GM21526 (cell line): ENCODE data around the gene TMEM72.
A peak's percentile ranks its signal among the peaks of the same experiment; 100 is the strongest.

Experiments
- ATAC-seq: cut with Tn5 transposase; IDR thresholded peaks from one replicate; pipeline ENCODE4 v1.9.1; 2021; ENCODE audit warnings: moderate library complexity; ENCODE audit not compliant: unreplicated experiment, low FRiP score

The TMEM72 gene

DNA sequence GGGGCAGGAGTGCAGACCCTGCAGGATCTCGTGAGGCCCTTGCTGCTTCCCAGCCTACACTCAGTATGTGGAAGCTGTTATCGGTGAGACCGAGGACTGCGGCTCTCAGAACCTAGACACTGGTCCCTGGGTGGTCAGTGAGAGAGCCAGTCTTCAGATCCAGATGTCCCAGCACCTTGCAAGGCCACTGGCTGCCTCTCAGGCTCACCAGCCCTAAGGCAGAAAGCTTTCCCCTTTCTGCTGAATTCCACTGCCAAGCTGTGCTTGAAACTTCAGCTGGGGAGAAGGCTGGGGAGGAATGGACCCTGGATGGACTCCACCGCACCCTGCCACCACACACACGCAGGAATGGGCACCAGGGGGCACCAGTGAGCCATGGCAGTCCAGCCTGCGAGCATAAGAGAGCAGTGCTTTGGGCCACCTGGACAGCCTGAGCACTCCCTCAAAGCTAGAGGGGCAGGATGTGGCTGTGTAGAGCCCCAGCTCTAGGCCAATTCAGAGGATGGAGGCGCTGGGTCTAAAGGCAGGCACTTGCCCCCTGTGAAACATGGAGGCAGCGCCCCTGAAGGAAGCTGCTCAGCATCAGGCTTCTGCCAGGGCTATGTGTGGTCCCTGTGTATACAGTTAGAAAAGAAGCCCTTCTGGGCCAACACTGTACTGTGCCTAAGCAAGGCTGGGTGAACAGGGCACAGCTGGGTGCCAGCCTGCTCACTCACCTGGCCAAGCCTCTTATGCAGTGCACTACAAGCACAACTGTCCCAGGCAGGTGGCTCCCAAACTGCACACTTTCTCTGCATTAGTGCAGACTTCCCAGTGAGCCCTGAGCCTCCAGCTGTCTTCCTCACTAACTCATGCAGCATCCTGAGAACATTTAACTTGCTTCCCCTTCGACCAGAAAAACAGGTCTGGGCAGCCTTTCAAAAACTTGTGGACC, 21.6 kb downstream of the TMEM72 start:
- peak; percentile 89 for ATAC-seq

DNA sequence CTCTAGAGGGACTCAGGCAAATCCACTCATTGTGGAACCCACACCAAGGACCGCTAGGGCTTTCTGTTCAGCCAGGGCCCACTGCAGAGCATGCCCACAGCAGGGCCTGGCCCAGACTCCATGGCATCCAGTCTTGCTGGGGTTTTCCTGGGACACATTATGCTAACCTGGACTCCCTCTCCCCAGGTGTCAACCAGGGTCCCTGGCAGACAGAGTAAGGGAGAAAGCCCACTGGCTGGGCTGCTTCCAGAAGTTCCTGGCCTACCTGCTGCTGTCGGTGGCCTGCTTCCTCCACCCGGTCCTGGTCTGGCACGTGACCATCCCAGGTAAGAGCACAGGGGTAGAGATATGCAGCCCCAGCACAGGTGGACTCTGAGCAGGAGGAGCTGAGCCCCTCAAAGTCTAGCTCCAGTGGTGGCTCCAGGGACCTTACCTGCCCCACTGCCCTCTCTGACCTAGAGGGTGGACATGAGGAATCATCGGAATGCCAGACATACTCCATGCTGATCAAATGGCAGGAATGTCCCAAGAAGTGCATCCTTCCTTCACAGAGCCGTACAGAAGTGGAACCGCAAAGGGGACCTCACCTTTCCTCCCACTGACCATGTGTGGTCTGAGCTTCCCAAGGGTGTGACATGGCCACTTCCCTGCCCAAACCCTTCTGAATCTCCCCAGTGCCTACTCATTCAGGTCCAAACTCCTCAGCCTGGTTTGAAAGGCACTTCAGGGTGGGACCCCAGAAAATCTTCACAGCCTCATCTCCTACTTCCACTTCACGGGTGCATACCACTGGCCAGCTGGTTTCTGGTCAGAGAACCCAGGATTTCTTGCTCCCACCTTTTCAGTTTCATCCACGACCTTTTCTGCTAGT, 22.5 kb downstream of the TMEM72 start:
- ATAC-seq: no peak

DNA sequence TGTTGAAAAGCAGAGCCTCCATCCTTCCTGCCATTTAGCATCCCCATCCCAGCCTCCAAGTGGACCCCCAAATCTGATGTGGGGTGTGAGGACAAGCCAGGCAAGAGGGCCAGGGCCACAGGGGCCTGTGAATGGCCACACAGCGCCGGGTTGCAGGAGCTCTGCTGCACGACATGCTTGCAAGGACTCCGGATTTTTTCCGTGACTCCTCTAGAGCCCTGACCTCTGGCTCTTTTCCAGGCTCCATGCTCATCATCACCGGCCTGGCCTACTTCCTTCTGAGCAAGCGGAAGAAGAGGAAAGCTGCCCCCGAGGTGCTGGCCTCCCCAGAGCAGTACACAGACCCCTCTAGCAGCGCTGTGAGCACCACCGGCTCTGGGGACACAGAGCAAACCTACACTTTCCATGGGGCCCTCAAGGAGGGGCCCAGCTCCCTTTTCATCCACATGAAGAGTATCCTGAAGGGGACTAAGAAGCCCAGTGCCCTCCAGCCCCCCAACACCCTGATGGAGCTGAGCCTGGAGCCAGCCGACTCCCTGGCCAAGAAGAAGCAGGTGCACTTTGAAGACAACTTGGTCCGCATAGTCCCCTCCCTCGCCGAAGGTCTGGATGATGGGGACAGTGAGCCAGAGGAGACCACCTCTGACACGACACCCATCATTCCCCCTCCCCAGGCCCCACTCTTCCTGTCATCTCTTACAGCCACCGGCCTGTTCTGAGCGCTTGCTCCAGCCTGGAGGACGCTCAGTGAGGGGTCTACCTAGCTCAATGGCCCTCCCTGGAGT, 23.5 kb downstream of the TMEM72 start:
- no peak for ATAC-seq

DNA sequence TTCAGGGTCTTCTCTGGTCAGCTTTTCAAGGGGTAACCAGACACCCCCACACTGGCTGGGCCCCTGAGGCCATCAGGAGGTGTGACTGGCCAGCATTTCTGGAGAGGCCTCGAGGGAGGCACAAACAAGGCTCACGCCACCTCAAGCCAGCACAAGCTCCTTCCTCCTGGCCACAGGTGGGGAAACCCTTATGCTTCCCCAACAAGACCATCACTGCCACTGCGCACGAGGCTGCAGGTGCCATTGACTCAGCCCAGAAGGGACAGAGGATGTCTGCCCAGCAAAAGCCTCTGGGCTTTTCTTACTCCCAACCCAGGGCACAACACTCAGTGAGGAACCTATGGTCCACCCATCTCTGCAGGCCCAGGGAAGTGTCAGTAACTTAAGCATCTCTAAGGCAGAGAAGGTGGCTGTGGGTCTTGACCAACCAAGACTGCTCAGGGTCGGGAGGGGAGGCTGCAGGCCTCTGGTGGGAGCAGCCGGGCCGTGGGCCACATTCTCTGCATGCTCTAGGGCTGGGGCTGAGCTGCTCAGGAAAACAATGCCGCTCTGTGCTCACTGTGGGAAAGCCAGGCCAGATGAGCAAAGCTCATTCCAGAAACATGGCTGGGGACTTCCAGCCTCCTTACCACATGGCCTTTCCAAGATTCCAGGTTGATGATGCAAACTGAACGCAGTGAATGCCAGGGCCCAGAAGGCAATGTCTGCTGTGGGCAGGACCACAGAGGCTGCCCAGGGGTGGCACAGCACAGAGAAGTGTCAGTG, 24.2 kb downstream of the TMEM72 start:
- no peak for ATAC-seq

DNA sequence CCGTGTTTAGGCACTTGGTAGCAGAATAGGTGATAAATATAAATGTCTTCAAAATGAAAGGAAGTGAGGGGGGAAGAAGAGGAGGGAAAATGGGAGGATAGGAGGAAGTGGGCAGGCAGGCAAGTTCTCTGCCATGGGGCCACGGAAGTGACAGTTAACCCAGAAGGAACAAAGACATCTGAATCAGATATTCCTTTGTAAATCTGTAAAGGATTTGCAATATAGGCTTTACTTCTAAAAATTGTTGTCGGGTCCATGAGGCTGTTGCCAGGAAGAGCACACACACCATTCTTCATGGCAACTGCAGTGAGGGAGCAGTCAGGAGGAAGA, 24.8 kb downstream of the TMEM72 start:
- no peak for ATAC-seq

DNA sequence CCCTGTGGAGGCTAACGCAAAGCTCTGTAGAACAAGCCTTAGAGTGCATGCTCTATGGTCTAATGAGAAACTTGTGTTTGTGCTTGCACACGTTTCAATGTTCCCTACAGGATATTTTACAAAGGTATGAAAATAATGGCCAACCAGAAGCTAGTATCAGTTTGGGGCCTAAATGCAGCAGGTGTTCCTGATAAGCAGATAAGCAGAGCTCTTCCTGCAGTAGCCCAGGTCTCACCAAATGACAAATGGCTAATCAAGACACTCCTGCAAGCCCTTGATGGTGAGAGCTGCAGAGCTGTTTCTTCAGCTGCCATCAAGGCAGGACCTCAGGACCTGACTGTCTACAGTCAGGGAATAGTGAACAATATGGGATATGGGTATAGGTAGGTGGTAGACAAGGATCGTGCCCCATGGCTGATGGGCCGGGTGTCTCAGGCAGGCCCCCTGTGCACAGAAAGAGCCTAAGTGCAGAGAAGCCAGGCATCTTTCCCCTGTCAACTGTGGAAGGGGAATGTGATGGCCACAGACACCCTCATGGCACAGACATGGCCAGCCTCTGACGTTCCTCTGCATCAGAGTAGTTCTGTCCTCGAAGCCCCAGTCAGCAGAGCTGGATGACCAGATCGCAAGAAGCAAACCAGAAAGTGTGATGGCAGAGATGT, 25.3 kb downstream of the TMEM72 start:
- ATAC-seq: no peak

DNA sequence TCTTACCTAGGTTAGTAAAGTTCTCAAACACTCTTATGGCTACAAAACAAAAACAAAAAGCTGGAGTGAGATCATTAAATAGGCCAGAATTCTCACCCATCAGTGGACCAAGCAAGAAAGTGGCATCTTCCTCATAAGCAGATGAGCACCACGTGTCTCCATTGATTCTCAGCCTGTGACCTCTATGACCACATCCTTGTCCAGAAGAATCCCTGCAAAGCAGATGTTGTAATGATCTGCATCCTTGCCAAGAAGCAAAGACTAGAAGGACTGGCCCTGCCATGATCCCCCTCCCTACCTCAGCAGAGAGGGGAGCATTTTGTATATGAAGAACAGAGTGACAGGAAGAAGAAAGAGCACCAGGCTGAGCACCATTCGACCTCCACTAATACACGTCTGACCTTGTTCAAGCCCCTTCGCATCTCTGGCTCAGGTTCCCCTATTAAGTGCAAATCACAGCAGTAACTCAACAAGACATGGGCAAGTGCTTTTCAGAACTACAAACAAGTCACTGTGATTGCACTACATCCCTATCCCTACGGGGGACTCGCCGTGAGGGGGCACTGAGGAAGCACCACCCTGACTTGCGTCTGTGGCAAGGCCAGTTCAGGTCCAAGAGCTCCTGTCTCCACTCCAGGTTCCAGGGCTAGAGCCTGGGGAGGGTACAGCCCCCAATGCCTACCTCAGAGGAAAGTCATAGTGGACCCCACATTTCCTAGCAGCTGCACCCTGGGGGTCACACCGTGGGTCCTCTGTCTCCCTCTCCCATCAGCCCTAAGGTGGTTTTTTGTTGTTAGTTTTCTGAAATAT, 26.3 kb downstream of the TMEM72 start:
- ATAC-seq: no peak

DNA sequence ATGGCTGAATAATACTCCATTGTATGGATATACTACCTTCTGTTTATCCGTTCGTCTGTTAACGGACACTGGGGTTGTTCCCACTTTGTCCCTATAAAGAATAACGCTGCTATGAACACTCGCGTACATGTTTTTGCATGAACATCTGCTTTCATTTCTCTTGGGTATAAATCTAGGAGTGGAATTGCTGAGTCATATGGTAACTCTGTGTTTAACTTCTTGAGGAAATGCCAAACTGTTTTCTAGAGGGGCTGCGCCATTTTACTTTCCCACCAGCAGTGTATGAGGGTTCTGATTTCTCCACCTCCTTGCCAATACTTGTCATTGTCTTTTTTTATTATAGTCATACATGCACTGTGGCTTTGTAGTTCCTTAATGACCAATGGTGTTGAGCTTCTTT, 27.8 kb downstream of the TMEM72 start:
- ATAC-seq: no peak

DNA sequence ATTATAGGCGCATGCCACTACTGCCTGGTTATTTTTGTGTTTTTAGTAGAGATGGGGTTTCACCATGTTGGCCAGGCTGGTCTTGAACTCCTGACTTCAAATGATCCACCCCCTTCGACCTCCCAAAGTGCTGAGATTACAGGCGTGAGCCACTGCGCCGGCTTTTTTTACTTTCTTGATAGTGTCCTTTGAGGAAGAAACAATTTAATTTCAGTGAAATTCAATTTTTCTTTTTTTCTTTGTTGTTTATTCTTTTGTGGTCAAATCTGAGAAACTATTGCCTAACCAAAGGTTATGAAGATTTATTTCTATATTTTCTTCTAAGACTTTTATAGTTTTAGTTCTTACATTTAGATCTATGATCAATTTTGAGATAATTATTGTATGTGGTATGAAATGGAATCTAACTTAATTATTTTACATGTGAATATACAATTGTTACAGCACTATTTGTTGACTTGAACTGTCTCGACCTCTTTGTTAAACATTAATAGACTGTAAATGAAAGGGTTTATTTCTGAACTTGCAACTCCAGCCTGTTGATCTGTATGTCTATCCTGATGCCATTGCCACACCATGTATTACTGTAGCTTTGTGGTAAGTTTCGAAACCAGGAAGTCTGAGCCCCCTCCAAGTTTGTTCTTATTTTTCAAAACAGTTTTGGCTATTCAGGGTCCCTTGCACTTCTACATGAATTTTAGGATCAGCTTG, 28.7 kb downstream of the TMEM72 start:
- no peak for ATAC-seq

DNA sequence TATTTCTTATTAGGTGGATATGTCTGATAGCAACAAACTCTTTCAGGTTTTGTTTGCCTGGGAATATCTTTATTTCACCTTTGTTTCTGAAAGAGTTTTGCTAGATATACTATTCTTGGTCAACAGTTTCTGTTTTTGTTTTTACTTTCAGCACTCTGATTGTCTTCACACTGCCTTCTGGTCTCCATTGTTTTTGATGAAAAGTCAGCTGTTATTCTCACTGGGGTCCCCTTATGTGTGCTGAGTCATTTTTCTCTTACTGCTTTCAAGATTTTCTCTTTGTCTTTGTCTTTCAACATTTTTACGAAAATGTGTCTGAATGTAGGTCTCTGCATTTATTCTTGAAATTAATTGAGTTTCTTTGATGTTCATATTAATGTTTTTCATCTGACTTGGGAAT, 33.2 kb downstream of the TMEM72 start:
- no peak for ATAC-seq

DNA sequence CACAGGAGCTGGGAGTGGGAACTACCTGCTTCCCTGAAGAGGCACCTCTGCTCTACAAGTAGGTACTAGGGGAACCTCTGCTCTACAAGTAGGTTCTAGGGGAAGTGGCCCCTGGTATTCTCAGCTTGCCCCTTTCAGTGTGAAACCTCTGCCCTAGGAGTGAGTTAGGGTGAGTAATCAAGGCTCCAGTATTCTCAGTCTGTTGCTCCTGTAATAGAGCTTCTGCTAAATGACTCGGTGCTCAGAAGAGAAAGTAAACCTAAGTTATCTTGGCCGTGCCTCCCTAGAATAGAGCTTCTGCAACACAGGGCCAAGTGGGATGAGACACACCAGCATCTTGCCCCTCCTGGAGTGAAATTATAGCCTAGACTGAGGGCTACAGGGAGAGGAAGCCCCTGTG, 35.1 kb downstream of the TMEM72 start:
- no peak for ATAC-seq

DNA sequence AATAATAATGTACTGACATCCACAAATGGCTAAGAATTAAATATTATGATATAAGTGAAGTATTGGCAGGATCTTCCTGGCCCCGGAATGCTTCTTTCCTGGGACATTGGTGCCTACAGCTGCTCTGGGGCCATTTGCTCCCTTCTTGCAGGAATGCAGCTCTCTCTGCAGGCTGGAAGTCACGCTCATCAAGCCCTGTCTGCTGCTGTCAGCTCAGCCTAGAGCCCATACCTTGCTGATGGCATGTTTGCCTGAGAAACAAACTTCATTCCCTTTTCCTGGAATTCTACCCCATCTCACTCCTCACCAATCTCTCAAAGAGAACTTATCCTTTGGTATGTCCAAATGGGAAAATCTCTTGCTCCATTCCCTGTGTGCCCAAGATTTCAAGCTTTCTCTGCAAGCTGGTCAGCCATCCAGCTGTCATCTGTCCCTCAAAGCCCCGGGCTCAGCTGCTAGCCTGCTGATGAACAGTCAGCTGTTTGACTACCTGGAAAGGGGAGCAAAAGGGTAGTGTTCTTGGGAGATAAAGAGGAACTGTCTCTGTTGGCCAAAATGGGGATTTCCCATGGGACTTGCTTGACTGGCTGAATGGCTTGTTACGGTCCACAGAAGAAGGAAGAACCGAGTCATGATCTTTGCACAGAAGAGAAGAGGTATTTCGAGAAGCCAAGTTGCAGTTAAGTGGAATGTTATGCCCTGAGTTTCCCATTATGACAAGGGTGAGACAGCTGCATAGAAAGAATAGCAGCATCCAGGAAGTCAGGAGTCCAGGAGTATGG, 36.4 kb downstream of the TMEM72 start:
- peak; percentile 50 for ATAC-seq

DNA sequence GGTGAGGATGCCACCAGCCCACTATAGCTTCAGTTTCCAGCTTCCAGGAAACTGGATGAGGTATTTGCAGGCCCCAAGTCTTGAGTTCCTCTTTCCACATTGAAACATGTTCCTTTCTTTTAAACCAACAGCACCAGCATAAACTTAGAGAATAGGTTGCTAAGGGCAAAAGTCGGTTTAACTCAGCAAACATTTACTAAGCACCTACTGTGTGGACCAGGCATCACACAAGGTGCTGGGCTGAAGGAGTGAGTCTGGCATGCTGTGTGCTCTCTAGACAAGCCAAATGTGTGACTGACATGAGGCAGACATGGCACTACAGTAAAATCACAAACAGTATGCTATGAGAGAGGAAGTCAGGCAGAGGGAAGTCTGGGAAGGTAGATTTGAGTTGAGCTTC, 37.5 kb downstream of the TMEM72 start:
- no peak for ATAC-seq

DNA sequence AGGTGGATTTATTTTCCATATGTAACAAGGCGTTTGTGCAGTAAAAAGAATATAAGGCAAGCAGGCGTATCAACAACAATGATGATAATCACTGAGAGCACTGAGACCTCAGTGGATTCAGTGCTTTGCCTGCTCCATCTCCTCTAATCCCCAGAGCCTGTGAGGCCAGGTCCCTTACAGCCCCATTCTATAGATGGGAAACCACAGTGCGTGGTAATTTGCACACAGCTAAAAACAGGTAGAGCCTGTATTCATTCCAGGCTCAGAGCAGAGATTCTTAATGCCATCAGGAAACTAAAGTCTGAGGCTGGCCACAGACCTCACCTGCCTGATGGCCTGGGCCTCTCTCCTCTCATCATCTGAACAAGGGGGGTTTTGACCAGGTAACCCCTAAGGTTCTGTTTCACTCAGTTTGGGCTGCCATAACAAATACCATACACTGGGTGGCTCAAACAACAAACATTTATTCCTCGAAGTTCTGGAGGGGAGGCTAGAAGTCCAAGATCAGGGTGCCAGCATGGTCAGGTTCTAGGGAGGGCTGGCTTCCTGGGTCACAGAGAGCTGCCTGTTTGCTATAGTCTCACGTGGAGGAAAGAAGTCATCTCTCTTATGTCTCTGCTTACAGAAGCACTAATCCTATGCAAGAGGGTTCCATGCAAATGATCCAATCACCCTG, 38.1 kb downstream of the TMEM72 start:
- no peak for ATAC-seq

DNA sequence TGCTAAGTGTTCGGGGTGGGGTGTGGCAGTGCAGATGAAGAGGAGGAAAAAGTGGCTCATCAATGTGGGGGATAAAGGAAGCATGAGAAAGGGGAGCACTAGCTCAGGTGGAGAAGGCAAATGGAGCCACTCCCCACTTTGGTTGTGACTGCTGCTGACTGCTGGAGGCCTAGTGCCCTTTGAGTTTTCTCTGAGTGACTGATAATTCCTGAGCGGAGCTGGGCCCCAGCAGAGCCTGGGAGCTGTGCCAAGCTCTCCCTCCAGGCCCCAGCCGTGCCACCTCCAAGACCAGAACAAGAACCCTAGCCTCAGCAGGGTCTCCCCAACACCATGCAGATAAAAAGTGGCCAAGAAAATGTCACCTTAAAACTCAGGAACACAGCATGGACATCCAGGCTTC, 38.8 kb downstream of the TMEM72 start:
- no peak for ATAC-seq

DNA sequence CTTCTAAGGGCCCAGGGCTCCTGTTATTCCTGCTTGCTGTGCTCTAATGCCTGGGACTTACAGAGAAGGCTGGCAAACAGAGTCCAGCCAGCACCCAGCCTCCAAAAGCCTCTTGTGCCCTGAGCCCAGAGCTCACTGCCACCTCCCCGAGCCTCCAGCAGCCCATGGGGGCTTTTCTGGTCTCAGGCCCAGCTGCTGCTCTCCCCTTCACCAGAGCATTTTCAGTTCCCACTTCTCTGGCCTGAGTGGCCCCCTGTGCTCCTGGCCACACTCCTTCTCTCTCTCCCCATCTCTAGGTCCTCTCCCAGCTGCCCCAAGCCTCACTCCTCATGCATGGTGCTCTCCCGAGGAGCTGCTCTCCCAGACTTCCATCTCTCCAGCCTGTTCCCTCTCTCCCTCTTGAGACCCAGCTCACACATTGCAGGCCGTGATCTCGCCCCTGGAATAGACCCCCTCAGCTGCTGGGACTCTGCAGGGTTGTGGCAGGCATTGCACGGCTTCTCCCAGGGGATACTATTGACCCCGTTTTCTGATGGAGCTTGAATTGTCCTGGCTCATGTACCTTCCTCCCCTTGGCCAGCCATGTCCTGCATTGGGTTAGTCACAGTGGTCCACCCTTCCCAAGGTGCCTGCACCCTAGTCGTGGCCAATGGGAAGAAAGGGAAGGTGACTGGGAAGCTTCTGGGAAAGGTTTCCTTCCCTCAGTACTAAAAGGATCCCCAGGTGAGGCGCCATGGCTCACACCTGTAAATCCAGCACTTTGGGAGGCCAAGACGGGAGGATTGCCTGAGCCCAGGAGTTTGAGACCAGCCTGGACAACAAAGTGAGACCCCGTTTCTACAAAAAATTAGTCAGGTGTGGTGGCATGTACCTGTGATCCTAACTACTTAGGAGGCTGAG, 39.4 kb downstream of the TMEM72 start:
- no peak for ATAC-seq
